ENCODE results near the gene PPME1. TPM values are rescaled to one million over a fixed set of nuclear protein-coding genes. Genes with fewer than 3 reads are reported as not detected.

PPME1 gene
- total RNA-seq, 1 donor from 2014 or later: 55.7 TPM

- H2AFZ ChIP-seq (replicated peaks): no peak overlapping the region
Observed at GRCh38 chr11:74171997-74172396, 908 bp downstream of the PPME1 start.

GRCh38 chr11:74175920-74176319 lies 4.8 kb downstream of the PPME1 start:
- TF ChIP-seq CTCF (IDR thresholded peaks at IDR 0.05) (no peak), EZH2 (IDR thresholded peaks at IDR 0.05) (no peak), EZH2phosphoT487 (IDR thresholded peaks at IDR 0.05) (no peak)
- Histone ChIP-seq H3K27ac (no peak overlapping the region), H3K27me3 (no peaks in the 10 kb centered on the region), H3K36me3 (no peaks in the 10 kb centered on the region), H3K4me1 (peaks cover 11% of the 10 kb centered on the region), H3K9ac (no peak overlapping the region), H3K4me3 (no peak overlapping the region), H4K20me1 (ENCODE audit: low read depth) (peaks cover 14% of the 10 kb centered on the region), H3F3A (ENCODE audit: low read depth) (peaks cover 8% of the 10 kb centered on the region), H3K4me2 (no peak overlapping the region), H3K79me2 (ENCODE audit: low read depth) (peaks cover 78% of the 10 kb centered on the region), H3K9me3 (ENCODE audit: low read depth) (no peaks in the 10 kb centered on the region), H2AFZ (replicated peaks) (no peak overlapping the region)
- DNase-seq (ENCODE audit: low spot score): no peak
- no peaks in the 10 kb centered on the region for H3K27me3 Mint-ChIP-seq (ENCODE audit: insufficient read depth, low read depth)
- H3K27ac Mint-ChIP-seq: no peak overlapping the region
- no peak overlapping the region for H3K4me3 Mint-ChIP-seq
- peaks cover 2% of the 10 kb centered on the region for H3K36me3 Mint-ChIP-seq
- no peaks in the 10 kb centered on the region for H3K9me3 Mint-ChIP-seq
- no peaks in the 10 kb centered on the region for H3K4me1 Mint-ChIP-seq

More at GRCh38 chr11:74171997-74172396, 908 bp downstream of the PPME1 start:
- Histone ChIP-seq H3K36me3 (peaks cover 8% of the 10 kb centered on the region), H3K27ac (peak overlapping the region; percentile 61), H3K4me2 (peak overlapping the region; percentile 94), H3K9me3 (ENCODE audit: low read depth) (no peaks in the 10 kb centered on the region), H3K79me2 (ENCODE audit: low read depth) (peaks cover 74% of the 10 kb centered on the region), H3F3A (ENCODE audit: low read depth) (peaks cover 16% of the 10 kb centered on the region), H3K4me3 (peak overlapping the region; percentile 95), H3K4me1 (peaks cover 21% of the 10 kb centered on the region), H3K9ac (peak overlapping the region; percentile 82), H4K20me1 (ENCODE audit: low read depth) (peaks cover 10% of the 10 kb centered on the region), H3K27me3 (no peaks in the 10 kb centered on the region)
- H3K4me1 Mint-ChIP-seq: peaks cover 4% of the 10 kb centered on the region
- no peaks in the 10 kb centered on the region for H3K27me3 Mint-ChIP-seq (ENCODE audit: insufficient read depth, low read depth)
- H3K4me3 Mint-ChIP-seq: no peak overlapping the region
- H3K9me3 Mint-ChIP-seq: no peaks in the 10 kb centered on the region
- no peak overlapping the region for H3K27ac Mint-ChIP-seq
- TF ChIP-seq EZH2 (IDR thresholded peaks at IDR 0.05) (no peak), CTCF (IDR thresholded peaks at IDR 0.05) (no peak), EZH2phosphoT487 (IDR thresholded peaks at IDR 0.05) (no peak)
- H3K36me3 Mint-ChIP-seq: no peaks in the 10 kb centered on the region
- DNase-seq (ENCODE audit: low spot score): no peak

GRCh38 chr11:74179234-74180052 lies 8.4 kb downstream of the PPME1 start:
- Histone ChIP-seq H4K20me1 (ENCODE audit: low read depth) (peaks cover 6% of the 10 kb centered on the region), H3K79me2 (ENCODE audit: low read depth) (peaks cover 69% of the 10 kb centered on the region), H3K9me3 (ENCODE audit: low read depth) (no peaks in the 10 kb centered on the region), H3K9ac (no peak overlapping the region), H2AFZ (replicated peaks) (no peak overlapping the region), H3K36me3 (no peaks in the 10 kb centered on the region), H3K4me2 (no peak overlapping the region), H3F3A (ENCODE audit: low read depth) (no peaks in the 10 kb centered on the region), H3K4me3 (no peak overlapping the region), H3K27me3 (no peaks in the 10 kb centered on the region), H3K4me1 (no peaks in the 10 kb centered on the region), H3K27ac (no peak overlapping the region)
- Mint-ChIP-seq H3K27me3 (ENCODE audit: insufficient read depth, low read depth) (peaks cover 2% of the 10 kb centered on the region), H3K4me1 (no peaks in the 10 kb centered on the region), H3K27ac (no peak overlapping the region), H3K9me3 (no peaks in the 10 kb centered on the region), H3K4me3 (no peak overlapping the region), H3K36me3 (peaks cover 5% of the 10 kb centered on the region)
- TF ChIP-seq CTCF (IDR thresholded peaks at IDR 0.05) (no peak), EZH2phosphoT487 (IDR thresholded peaks at IDR 0.05) (no peak), EZH2 (IDR thresholded peaks at IDR 0.05) (no peak)
- no peak for DNase-seq (ENCODE audit: low spot score)

Measured in neural progenitor cell (in vitro differentiated cells).